GM12892 (cell line): ENCODE results near the gene C10orf71.

Experiments used
- POLR2A ChIP-seq: IDR thresholded peaks from 2 replicates; pipeline ENCODE4 v1.6.1; 2011; ENCODE audit warnings: low read depth, low read length, control low read depth
- POLR2AphosphoS5 ChIP-seq: IDR thresholded peaks from 2 replicates; pipeline ENCODE4 v1.6.1; 2011; ENCODE audit warnings: low read depth, low read length, control low read depth

GRCh38 chr10:49355221-49355620 lies 56.3 kb downstream of the C10orf71 start:
- no peak for TF ChIP-seq POLR2A
- TF ChIP-seq POLR2AphosphoS5: no peak
